Thoracic aorta (tissue), 2 donors: ENCODE data around the gene SEMA4D. TPM values are rescaled to one million over a fixed set of nuclear protein-coding genes. Genes with fewer than 3 reads are reported as not detected.
A peak's percentile ranks its signal among the peaks of the same experiment; 100 is the strongest.

ENCODE experiments used
- ATAC-seq: fragments of 150-250 bp; one replicate; pipeline ENCODE4 v1.8.0; 2017; ENCODE audit warnings: low read depth; ENCODE audit not compliant: insufficient number of reproducible peaks, low FRiP score
- DNase-seq: peaks from one replicate; pipeline ENCODE4 v3.0.0-alpha.2; 2020; ENCODE audit warnings: low spot score
- H3K27ac ChIP-seq, 2 donors: fragments of 200-600 bp; sonication (generic); 1 replicate in 1 of 2; 2 replicates in 1 of 2; pipeline ENCODE4 v1.5.1; 2016; ENCODE audit warnings: mild to moderate bottlenecking in 2 of 2, moderate library complexity in 2 of 2
- H3K27me3 ChIP-seq: fragments of 200-600 bp; sonication (generic); replicated peaks from 2 replicates; pipeline ENCODE4 v1.6.0; 2016; ENCODE audit warnings: mild to moderate bottlenecking; ENCODE audit not compliant: insufficient read depth
- H3K36me3 ChIP-seq: fragments of 200-600 bp; sonication (generic); one replicate; pipeline ENCODE4 v1.5.1; 2016
- H3K4me1 ChIP-seq, 2 donors: fragments of 200-600 bp; sonication (generic); 1 replicate in 1 of 2; 2 replicates in 1 of 2; pipeline versions ENCODE4 v1.5.1 to v1.6.0; 2016; ENCODE audit warnings: low read depth in 2 of 2, mild to moderate bottlenecking in 1 of 2; ENCODE audit not compliant: control insufficient read depth in 1 of 2
- H3K4me3 ChIP-seq: fragments of 200-600 bp; sonication (generic); 2 replicates; pipeline ENCODE4 v1.5.1; 2016; ENCODE audit warnings: mild to moderate bottlenecking
- H3K9me3 ChIP-seq: fragments of 200-600 bp; sonication (generic); 2 replicates; pipeline ENCODE4 v1.5.1; 2016
- total RNA-seq, 2 donors: library from RNA; depleted of rRNA; stranded (reverse); fragments of >200 nt; gene quantifications; one replicate each; pipeline versions ENCODE4 v1.1.0 to v1.2.3, GENCODE V29; 2016
- TF ChIP-seq, protein P1 (sequence below): fragments of 200-600 bp; sonication (generic); IDR thresholded peaks from one replicate; pipeline ENCODE4 v1.5.1; 2019; ENCODE audit warnings: antibody characterized with exemption

The SEMA4D gene, protein sequence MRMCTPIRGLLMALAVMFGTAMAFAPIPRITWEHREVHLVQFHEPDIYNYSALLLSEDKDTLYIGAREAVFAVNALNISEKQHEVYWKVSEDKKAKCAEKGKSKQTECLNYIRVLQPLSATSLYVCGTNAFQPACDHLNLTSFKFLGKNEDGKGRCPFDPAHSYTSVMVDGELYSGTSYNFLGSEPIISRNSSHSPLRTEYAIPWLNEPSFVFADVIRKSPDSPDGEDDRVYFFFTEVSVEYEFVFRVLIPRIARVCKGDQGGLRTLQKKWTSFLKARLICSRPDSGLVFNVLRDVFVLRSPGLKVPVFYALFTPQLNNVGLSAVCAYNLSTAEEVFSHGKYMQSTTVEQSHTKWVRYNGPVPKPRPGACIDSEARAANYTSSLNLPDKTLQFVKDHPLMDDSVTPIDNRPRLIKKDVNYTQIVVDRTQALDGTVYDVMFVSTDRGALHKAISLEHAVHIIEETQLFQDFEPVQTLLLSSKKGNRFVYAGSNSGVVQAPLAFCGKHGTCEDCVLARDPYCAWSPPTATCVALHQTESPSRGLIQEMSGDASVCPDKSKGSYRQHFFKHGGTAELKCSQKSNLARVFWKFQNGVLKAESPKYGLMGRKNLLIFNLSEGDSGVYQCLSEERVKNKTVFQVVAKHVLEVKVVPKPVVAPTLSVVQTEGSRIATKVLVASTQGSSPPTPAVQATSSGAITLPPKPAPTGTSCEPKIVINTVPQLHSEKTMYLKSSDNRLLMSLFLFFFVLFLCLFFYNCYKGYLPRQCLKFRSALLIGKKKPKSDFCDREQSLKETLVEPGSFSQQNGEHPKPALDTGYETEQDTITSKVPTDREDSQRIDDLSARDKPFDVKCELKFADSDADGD
- total RNA-seq: 10 to 100 TPM; 16.9 to 20.2 TPM

- DNase-seq (peak; percentile 45), ATAC-seq (peak; percentile 83)
- Histone ChIP-seq H3K36me3 (no peaks in the 10 kb centered on the region), H3K4me1 (peaks cover 8 to 11% of the 10 kb centered on the region in 2 donors), H3K4me3 (peak within 1 kb of the TSS; percentile 88), H3K27ac (no peak within 1 kb of the TSS), H3K9me3 (no peaks in the 10 kb centered on the region), H3K27me3 (no peaks in the 10 kb centered on the region)
- TF ChIP-seq, protein P1, sequence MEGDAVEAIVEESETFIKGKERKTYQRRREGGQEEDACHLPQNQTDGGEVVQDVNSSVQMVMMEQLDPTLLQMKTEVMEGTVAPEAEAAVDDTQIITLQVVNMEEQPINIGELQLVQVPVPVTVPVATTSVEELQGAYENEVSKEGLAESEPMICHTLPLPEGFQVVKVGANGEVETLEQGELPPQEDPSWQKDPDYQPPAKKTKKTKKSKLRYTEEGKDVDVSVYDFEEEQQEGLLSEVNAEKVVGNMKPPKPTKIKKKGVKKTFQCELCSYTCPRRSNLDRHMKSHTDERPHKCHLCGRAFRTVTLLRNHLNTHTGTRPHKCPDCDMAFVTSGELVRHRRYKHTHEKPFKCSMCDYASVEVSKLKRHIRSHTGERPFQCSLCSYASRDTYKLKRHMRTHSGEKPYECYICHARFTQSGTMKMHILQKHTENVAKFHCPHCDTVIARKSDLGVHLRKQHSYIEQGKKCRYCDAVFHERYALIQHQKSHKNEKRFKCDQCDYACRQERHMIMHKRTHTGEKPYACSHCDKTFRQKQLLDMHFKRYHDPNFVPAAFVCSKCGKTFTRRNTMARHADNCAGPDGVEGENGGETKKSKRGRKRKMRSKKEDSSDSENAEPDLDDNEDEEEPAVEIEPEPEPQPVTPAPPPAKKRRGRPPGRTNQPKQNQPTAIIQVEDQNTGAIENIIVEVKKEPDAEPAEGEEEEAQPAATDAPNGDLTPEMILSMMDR: no peak
These were observed at the start of gene SEMA4D for GRCh38 chr9:89497978-89498851. TSS of gene SEMA4D (minus strand) at chr9:89498113. CDS start at chr9:89405456, 92,657 bp downstream.

- Histone ChIP-seq H3K36me3 (no peaks in the 10 kb centered on the region), H3K27ac (no peak overlapping the region), H3K4me3 (no peak overlapping the region), H3K4me1 (no peaks in the 10 kb centered on the region), H3K27me3 (no peaks in the 10 kb centered on the region), H3K9me3 (peaks cover 9% of the 10 kb centered on the region)
- TF ChIP-seq, protein P1: no peak
- no peak for ATAC-seq
- no peak for DNase-seq
These were observed 49.1 kb upstream of the SEMA4D start for GRCh38 chr9:89547000-89547399.

DNA sequence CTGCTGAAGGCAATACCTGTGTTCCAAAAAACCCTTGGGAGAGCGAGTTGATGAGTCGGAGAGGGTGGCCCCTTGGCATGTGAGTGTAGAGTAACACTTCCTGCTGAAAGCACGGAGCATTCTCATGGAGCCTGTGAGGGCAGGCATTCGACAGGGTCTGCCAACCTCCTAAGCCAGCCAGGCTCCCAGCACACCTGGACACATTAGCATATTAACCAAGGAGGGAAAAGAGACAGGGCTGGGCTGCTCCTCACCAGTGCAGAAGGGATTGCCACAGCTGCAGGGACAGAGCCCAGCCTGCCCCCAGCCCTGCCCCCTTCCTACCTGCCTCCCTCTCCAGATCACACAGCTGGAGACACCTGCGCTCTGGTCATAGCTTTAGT lies 46.4 kb upstream of the SEMA4D start:
- DNase-seq (no peak), ATAC-seq (no peak)
- Histone ChIP-seq H3K27me3 (no peaks in the 10 kb centered on the region), H3K4me3 (no peak overlapping the region), H3K36me3 (no peaks in the 10 kb centered on the region), H3K4me1 (no peaks in the 10 kb centered on the region), H3K9me3 (peaks cover 9% of the 10 kb centered on the region), H3K27ac (no peak overlapping the region)
- TF ChIP-seq, protein P1: no peak

DNA sequence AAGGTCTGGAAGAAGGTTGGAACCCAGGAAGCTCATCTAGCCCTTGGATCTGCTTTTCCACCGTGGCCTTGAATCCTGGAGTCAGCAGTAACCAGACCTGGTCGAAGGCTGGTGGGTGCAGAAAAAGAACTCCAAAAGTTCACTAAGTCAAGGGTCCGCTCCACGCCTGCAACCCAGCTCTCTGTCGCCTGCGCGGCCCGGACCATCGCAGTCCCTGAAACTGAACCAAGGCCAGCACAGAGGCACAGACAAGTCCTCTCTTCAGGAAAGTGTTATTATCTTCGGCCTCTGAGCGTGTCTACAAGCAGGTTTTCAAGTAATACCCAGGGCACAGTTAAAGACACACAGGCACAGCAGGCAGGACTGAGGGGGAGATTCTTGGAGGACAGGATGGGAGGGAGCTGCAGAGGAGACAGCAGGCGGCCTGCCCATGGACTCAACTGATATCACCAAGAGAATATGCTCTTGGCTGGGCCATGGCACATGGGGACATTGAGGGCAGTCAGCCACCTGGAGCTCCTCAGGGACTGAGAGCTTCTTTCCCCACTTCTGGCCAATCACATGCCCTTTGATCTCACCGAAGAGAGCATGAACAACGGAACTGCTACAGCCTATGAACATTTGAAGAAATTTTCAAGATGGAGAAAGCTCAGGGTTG lies 45.8 kb upstream of the SEMA4D start:
- Histone ChIP-seq H3K27ac (no peak overlapping the region), H3K9me3 (peaks cover 9% of the 10 kb centered on the region), H3K4me1 (no peaks in the 10 kb centered on the region), H3K36me3 (no peaks in the 10 kb centered on the region), H3K27me3 (no peaks in the 10 kb centered on the region), H3K4me3 (no peak overlapping the region)
- DNase-seq: no peak
- TF ChIP-seq, protein P1: no peak
- no peak for ATAC-seq
